Neuron (in vitro differentiated cells): Measurements from ENCODE around the gene PBRM1.

ENCODE experiments used
- H2AFZ ChIP-seq: one replicate; pipeline ENCODE4 v1.6.1; 2013; ENCODE audit warnings: low read depth, mild to moderate bottlenecking, inconsistent platforms, low read length, moderate library complexity
- H3K27me3 ChIP-seq: one replicate; pipeline ENCODE4 v1.6.1; 2013; ENCODE audit warnings: low read length; ENCODE audit not compliant: insufficient read depth
- H3K36me3 ChIP-seq: one replicate; pipeline ENCODE4 v1.6.1; 2013; ENCODE audit warnings: low read length; ENCODE audit not compliant: insufficient read depth
- H3K4me1 ChIP-seq: one replicate; pipeline ENCODE4 v1.6.1; 2013; ENCODE audit warnings: low read length; ENCODE audit not compliant: insufficient read depth
- H3K4me3 ChIP-seq: 2 replicates; pipeline ENCODE4 v1.5.1; 2013; ENCODE audit warnings: mild to moderate bottlenecking, low read length, moderate library complexity
- H3K9me3 ChIP-seq: one replicate; pipeline ENCODE4 v1.6.1; 2013; ENCODE audit warnings: low read length

The PBRM1 gene

DNA sequence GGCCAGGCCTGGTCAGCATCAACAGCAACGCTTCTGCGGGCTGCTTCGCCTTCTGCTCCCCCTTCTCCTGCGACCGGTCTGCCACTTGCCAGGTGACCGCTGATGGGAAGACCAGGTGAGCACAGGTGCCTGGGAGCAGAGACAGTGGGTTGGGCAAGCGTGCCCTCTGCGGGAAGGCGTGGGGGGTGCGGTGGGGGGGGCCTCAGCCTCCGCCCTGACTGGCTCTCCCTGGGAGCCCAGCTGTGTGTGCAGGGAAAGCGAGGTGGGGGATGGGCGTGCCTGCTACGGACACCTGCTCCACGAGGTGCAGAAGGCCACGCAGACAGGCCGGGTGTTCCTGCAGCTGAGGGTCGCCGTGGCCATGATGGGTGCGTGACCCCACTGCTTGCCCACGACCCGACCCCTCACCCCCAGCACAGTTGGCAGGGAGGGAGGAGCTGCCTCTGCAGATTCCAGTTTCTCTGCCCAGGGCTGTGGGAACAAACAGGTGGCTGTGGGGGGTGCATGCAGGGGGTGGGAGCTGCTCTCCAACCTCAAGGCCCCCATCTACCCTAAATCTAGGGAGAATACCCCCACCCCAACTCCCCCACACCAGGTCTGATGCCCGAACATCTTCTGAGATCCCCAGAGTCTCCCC lies 181.8 kb downstream of the PBRM1 start:
- H2AFZ ChIP-seq, result no peak overlapping the region
- H3K4me3 ChIP-seq, result no peak overlapping the region
- no peaks in the 10 kb centered on the region for H3K9me3 ChIP-seq
- H3K36me3 ChIP-seq, result no peaks in the 10 kb centered on the region
- no peaks in the 10 kb centered on the region for H3K4me1 ChIP-seq
- H3K27me3 ChIP-seq, result no peaks in the 10 kb centered on the region

GRCh38 chr3:52502808-52503350 lies 182.8 kb downstream of the PBRM1 start:
- Histone ChIP-seq H3K36me3 (no peaks in the 10 kb centered on the region), H3K4me3 (no peak overlapping the region), H2AFZ (no peak overlapping the region), H3K9me3 (no peaks in the 10 kb centered on the region), H3K4me1 (no peaks in the 10 kb centered on the region), H3K27me3 (no peaks in the 10 kb centered on the region)

GRCh38 chr3:52502001-52502400 lies 183.7 kb downstream of the PBRM1 start:
- Histone ChIP-seq H3K36me3 (no peaks in the 10 kb centered on the region), H3K4me1 (no peaks in the 10 kb centered on the region), H3K9me3 (no peaks in the 10 kb centered on the region), H3K4me3 (no peak overlapping the region), H2AFZ (no peak overlapping the region), H3K27me3 (no peaks in the 10 kb centered on the region)

DNA sequence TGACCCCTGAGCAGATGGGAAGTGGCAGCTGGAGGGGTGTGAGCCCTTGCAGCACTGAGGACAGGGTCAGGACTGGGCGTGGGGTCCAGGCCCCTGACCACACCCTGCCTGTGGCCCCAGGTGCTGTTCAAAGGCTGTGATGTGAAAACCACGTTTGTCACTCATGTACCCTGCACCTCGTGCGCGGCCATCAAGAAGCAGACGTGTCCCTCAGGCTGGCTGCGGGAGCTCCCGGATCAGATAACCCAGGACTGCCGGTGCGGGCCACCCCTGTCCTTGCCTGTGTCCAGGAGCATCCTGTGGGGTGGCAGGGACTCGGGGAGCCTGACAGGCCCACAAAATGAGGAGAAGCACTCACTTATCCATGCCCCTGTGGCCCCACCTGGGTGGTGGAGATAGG lies 184.7 kb downstream of the PBRM1 start:
- no peaks in the 10 kb centered on the region for H3K4me1 ChIP-seq
- H2AFZ ChIP-seq, result no peak overlapping the region
- no peak overlapping the region for H3K4me3 ChIP-seq
- no peaks in the 10 kb centered on the region for H3K9me3 ChIP-seq
- no peaks in the 10 kb centered on the region for H3K36me3 ChIP-seq
- H3K27me3 ChIP-seq, result no peaks in the 10 kb centered on the region

- H3K4me3 ChIP-seq, result no peak overlapping the region
- H3K4me1 ChIP-seq, result no peaks in the 10 kb centered on the region
- no peaks in the 10 kb centered on the region for H3K9me3 ChIP-seq
- no peaks in the 10 kb centered on the region for H3K36me3 ChIP-seq
- no peak overlapping the region for H2AFZ ChIP-seq
- H3K27me3 ChIP-seq, result no peaks in the 10 kb centered on the region
These were observed 187.3 kb downstream of the PBRM1 start for GRCh38 chr3:52498137-52499054.

DNA sequence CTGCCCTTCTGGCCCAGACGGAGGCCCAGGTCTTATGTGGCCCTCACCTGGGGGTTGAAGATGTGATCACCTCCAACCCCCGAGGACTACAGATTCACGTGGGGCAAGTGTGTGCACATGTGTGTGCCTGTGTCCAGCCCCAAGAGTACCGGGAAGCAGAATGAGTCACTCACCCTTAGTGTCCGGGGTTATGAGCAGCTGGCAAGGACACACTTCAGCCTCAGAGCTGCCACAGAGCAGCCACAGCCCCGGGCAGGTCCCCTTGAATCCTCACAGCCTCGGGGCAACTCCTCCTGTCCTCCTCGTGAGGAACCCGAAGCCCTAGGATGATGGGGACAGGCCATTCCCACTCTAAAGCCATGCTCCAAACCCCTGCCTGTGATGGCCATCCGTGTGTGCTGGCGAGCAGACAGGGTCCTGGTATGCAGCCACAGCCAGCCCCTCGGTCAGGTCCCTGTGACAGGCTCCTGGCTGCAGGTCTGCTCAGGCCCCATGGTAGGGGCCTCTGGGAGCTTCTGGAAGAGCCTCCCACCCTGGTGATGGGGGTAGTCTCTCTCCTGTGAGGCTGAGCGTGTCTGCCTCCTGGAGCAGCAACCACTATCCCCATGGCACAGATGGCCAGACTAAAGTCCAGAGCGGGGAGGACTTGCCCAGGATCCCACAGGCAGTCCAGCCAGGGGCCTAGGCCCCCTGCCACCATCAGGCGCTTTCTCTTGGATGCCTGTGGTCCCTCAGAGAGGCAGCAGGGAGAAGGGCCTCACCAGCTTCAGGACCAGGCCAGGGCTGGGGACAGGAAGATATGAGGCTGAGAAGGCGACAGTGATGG lies 189.7 kb downstream of the PBRM1 start:
- H3K36me3 ChIP-seq, result peaks cover 17% of the 10 kb centered on the region
- H2AFZ ChIP-seq, result no peak overlapping the region
- no peaks in the 10 kb centered on the region for H3K27me3 ChIP-seq
- no peak overlapping the region for H3K4me3 ChIP-seq
- H3K9me3 ChIP-seq, result no peaks in the 10 kb centered on the region
- no peaks in the 10 kb centered on the region for H3K4me1 ChIP-seq
